Neural progenitor cell (in vitro differentiated cells): ENCODE measurements around the gene ESRRG. TPM values are rescaled to one million over a fixed set of nuclear protein-coding genes. Genes with fewer than 3 reads are reported as not detected.

Experiments
- DNase-seq: peaks from one replicate; pipeline ENCODE4 v3.0.0-alpha.2; 2016; ENCODE audit warnings: low spot score
- H2AFZ ChIP-seq: fragments of 200-600 bp; sonication (generic); replicated peaks from 2 replicates; pipeline ENCODE4 v1.6.1; 2016; ENCODE audit warnings: antibody characterized with exemption
- H3F3A ChIP-seq: fragments of 200-600 bp; sonication (generic); 2 replicates; pipeline ENCODE4 v1.6.1; 2016; ENCODE audit warnings: antibody characterized with exemption, low read depth
- H3K27ac ChIP-seq: fragments of 200-600 bp; sonication (generic); 2 replicates; pipeline ENCODE4 v1.5.1; 2016; ENCODE audit warnings: mild to moderate bottlenecking
- H3K27me3 ChIP-seq: fragments of 200-600 bp; sonication (generic); 2 replicates; pipeline ENCODE4 v1.6.1; 2016; ENCODE audit warnings: mild to moderate bottlenecking, moderate library complexity
- H3K36me3 ChIP-seq: fragments of 200-600 bp; sonication (generic); 2 replicates; pipeline ENCODE4 v1.5.1; 2016
- H3K4me1 ChIP-seq: fragments of 200-600 bp; sonication (generic); 2 replicates; pipeline ENCODE4 v1.6.1; 2016; ENCODE audit warnings: mixed run types
- H3K4me2 ChIP-seq: fragments of 200-600 bp; sonication (generic); 2 replicates; pipeline ENCODE4 v1.6.1; 2016
- H3K4me3 ChIP-seq: fragments of 200-600 bp; sonication (generic); 2 replicates; pipeline ENCODE4 v1.5.1; 2016
- H3K79me2 ChIP-seq: fragments of 200-600 bp; sonication (generic); 2 replicates; pipeline ENCODE4 v1.6.1; 2016; ENCODE audit warnings: low read depth
- H3K9ac ChIP-seq: fragments of 200-600 bp; sonication (generic); 2 replicates; pipeline ENCODE4 v1.6.1; 2016
- H3K9me3 ChIP-seq: fragments of 200-600 bp; sonication (generic); 2 replicates; pipeline ENCODE4 v1.5.1; 2016; ENCODE audit warnings: low read depth
- H4K20me1 ChIP-seq: fragments of 200-600 bp; sonication (generic); 2 replicates; pipeline ENCODE4 v1.6.1; 2016; ENCODE audit warnings: low read depth
- H3K27ac Mint-ChIP-seq: 3 replicates; pipeline ENCODE4 v1.8.0; 2021; ENCODE audit warnings: mixed read lengths
- H3K27me3 Mint-ChIP-seq: 2 replicates; pipeline ENCODE4 v1.8.0; 2022; ENCODE audit warnings: low read depth, mild to moderate bottlenecking, inconsistent platforms, moderate library complexity, mixed read lengths; ENCODE audit not compliant: insufficient read depth
- H3K36me3 Mint-ChIP-seq: 3 replicates; pipeline ENCODE4 v1.8.0; 2021; ENCODE audit warnings: mixed read lengths
- H3K4me1 Mint-ChIP-seq: 3 replicates; pipeline ENCODE4 v1.8.0; 2021; ENCODE audit warnings: mixed read lengths
- H3K4me3 Mint-ChIP-seq: 3 replicates; pipeline ENCODE4 v1.8.0; 2021; ENCODE audit warnings: mild to moderate bottlenecking, moderate library complexity, mixed read lengths
- H3K9me3 Mint-ChIP-seq: 3 replicates; pipeline ENCODE4 v1.8.0; 2020; ENCODE audit warnings: mixed read lengths
- EZH2 ChIP-seq: fragments of 200-600 bp; sonication (generic); IDR thresholded peaks from 2 replicates; pipeline ENCODE4 v1.6.1; 2017; ENCODE audit warnings: antibody characterized with exemption, mild to moderate bottlenecking, moderate library complexity
- EZH2phosphoT487 ChIP-seq: fragments of 200-600 bp; sonication (generic); IDR thresholded peaks from 2 replicates; pipeline ENCODE4 v1.6.1; 2017; ENCODE audit warnings: antibody characterized with exemption
- total RNA-seq: library from RNA; depleted of rRNA; stranded (reverse); fragments of >200 nt; gene quantifications from 2 replicates; pipeline ENCODE4 v1.2.3, GENCODE V29; 2015; ENCODE audit warnings: low replicate concordance
- TF ChIP-seq, protein P1 (sequence below): fragments of 200-600 bp; sonication (generic); IDR thresholded peaks from 2 replicates; pipeline ENCODE4 v1.5.1; 2017; ENCODE audit warnings: antibody characterized with exemption, mild to moderate bottlenecking

Gene ESRRG
- total RNA-seq, 1 donor from 2014 or later = 3.0 TPM

DNA sequence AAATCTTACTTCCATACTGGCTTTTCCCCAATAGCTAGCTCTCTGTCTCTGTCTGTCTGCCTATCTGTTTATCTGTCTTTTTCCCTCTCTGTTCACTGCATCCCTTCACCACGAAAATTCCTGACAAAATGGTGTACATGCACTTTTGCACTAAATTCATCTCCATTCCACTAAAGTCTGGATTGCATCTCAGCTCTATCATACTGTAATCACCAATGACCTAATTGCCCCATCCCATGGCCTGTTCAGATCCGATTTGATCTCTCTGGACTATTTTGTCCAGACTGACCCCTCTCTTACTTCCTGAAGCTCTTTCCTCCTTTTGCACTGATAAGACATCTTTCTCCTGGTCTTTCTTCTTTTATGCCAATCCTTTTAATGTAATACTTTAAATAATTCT is 187.5 kb downstream of the ESRRG start:
- Mint-ChIP-seq H3K36me3 (no peaks in the 10 kb centered on the region), H3K27me3 (peaks cover 2% of the 10 kb centered on the region), H3K4me3 (no peak overlapping the region), H3K27ac (no peak overlapping the region), H3K4me1 (peaks cover 7% of the 10 kb centered on the region), H3K9me3 (no peaks in the 10 kb centered on the region)
- Histone ChIP-seq H3K4me2 (no peak overlapping the region), H3K36me3 (no peaks in the 10 kb centered on the region), H2AFZ (no peak overlapping the region), H3K79me2 (no peaks in the 10 kb centered on the region), H3F3A (no peaks in the 10 kb centered on the region), H3K4me3 (no peak overlapping the region), H3K27ac (no peak overlapping the region), H3K4me1 (no peaks in the 10 kb centered on the region), H3K9ac (no peak overlapping the region), H3K27me3 (no peaks in the 10 kb centered on the region), H4K20me1 (no peaks in the 10 kb centered on the region), H3K9me3 (no peaks in the 10 kb centered on the region)
- no peak for TF ChIP-seq EZH2phosphoT487
- TF ChIP-seq, protein P1, sequence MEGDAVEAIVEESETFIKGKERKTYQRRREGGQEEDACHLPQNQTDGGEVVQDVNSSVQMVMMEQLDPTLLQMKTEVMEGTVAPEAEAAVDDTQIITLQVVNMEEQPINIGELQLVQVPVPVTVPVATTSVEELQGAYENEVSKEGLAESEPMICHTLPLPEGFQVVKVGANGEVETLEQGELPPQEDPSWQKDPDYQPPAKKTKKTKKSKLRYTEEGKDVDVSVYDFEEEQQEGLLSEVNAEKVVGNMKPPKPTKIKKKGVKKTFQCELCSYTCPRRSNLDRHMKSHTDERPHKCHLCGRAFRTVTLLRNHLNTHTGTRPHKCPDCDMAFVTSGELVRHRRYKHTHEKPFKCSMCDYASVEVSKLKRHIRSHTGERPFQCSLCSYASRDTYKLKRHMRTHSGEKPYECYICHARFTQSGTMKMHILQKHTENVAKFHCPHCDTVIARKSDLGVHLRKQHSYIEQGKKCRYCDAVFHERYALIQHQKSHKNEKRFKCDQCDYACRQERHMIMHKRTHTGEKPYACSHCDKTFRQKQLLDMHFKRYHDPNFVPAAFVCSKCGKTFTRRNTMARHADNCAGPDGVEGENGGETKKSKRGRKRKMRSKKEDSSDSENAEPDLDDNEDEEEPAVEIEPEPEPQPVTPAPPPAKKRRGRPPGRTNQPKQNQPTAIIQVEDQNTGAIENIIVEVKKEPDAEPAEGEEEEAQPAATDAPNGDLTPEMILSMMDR = no peak
- no peak for TF ChIP-seq EZH2
- no peak for DNase-seq

- no peak overlapping the region for H3K4me3 Mint-ChIP-seq
- Histone ChIP-seq H3F3A (no peaks in the 10 kb centered on the region), H3K9me3 (no peaks in the 10 kb centered on the region), H4K20me1 (no peaks in the 10 kb centered on the region), H3K4me3 (no peak overlapping the region), H3K79me2 (no peaks in the 10 kb centered on the region), H3K4me1 (no peaks in the 10 kb centered on the region), H3K9ac (no peak overlapping the region), H2AFZ (no peak overlapping the region), H3K27me3 (no peaks in the 10 kb centered on the region), H3K36me3 (no peaks in the 10 kb centered on the region), H3K4me2 (no peak overlapping the region), H3K27ac (no peak overlapping the region)
- peaks cover 14% of the 10 kb centered on the region for H3K4me1 Mint-ChIP-seq
- no peak for DNase-seq
- no peak overlapping the region for H3K27ac Mint-ChIP-seq
- H3K36me3 Mint-ChIP-seq = no peaks in the 10 kb centered on the region
- H3K27me3 Mint-ChIP-seq = peaks cover 2% of the 10 kb centered on the region
- no peaks in the 10 kb centered on the region for H3K9me3 Mint-ChIP-seq
- TF ChIP-seq, protein P1 = no peak
- TF ChIP-seq EZH2phosphoT487 = no peak
- no peak for TF ChIP-seq EZH2
These were observed 188.2 kb downstream of the ESRRG start for GRCh38 chr1:216535059-216535458.

- no peaks in the 10 kb centered on the region for H3K27me3 Mint-ChIP-seq
- H3K4me2 ChIP-seq = no peak overlapping the region
- no peaks in the 10 kb centered on the region for H3K9me3 Mint-ChIP-seq
- H3K27me3 ChIP-seq = no peaks in the 10 kb centered on the region
- no peak overlapping the region for H3K27ac Mint-ChIP-seq
- peaks cover 14% of the 10 kb centered on the region for H3K4me1 Mint-ChIP-seq
- no peaks in the 10 kb centered on the region for H3F3A ChIP-seq
- no peaks in the 10 kb centered on the region for H3K79me2 ChIP-seq
- no peak overlapping the region for H3K9ac ChIP-seq
- H3K4me1 ChIP-seq = no peaks in the 10 kb centered on the region
- no peaks in the 10 kb centered on the region for H3K36me3 ChIP-seq
- no peaks in the 10 kb centered on the region for H3K36me3 Mint-ChIP-seq
- H3K4me3 Mint-ChIP-seq = no peak overlapping the region
- H3K27ac ChIP-seq = no peak overlapping the region
- no peaks in the 10 kb centered on the region for H4K20me1 ChIP-seq
- no peaks in the 10 kb centered on the region for H3K9me3 ChIP-seq
- no peak overlapping the region for H2AFZ ChIP-seq
- no peak for DNase-seq
- H3K4me3 ChIP-seq = no peak overlapping the region
- no peak for TF ChIP-seq EZH2
- TF ChIP-seq, protein P1 = no peak
- no peak for TF ChIP-seq EZH2phosphoT487
These were observed 189.5 kb downstream of the ESRRG start for GRCh38 chr1:216533776-216534175.
